CD4-positive, alpha-beta T cell treated with Interleukin-1 beta for 1 hour (primary cell): Measurements from ENCODE around the gene SLC2A4RG.

ENCODE experiments used
- DNase-seq, 2 donors: peaks; one replicate each; pipeline ENCODE4 v3.0.0-alpha.2; 2020 to 2022

Gene SLC2A4RG

GRCh38 chr20:63742381-63743024, 2.9 kb downstream of the SLC2A4RG start:
- no peak for DNase-seq

GRCh38 chr20:63743210-63743970, 3.8 kb downstream of the SLC2A4RG start:
- no peak for DNase-seq

DNA sequence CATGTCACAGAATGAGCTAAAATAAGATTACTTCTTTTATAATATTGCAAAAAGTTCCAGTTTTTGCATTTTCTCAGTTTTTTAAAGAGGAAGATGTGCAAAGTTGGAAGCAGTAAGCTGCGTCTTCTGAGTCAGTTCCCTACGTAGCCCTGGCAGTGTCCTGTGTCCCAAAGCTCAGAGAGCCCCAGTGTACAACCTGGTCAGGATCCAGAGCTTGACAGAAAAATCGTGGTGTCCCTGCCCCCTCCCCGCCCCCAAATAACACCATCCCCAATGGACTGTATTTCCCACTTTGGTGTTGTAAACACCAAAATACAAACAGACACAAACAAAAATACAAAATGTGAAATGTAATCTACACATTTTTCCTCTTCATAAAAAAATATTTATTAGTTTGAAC, 4.6 kb downstream of the SLC2A4RG start:
- no peak for DNase-seq

- no peak for DNase-seq
Observed at GRCh38 chr20:63744574-63745423, 5.2 kb downstream of the SLC2A4RG start.

- DNase-seq: no peak
Observed at GRCh38 chr20:63745424-63745805, 5.8 kb downstream of the SLC2A4RG start.

GRCh38 chr20:63745961-63746731, 6.6 kb downstream of the SLC2A4RG start:
- no peak for DNase-seq

GRCh38 chr20:63746751-63747315, 7.3 kb downstream of the SLC2A4RG start:
- DNase-seq: no peak

GRCh38 chr20:63747622-63748069, 8.1 kb downstream of the SLC2A4RG start:
- no peak for DNase-seq

DNA sequence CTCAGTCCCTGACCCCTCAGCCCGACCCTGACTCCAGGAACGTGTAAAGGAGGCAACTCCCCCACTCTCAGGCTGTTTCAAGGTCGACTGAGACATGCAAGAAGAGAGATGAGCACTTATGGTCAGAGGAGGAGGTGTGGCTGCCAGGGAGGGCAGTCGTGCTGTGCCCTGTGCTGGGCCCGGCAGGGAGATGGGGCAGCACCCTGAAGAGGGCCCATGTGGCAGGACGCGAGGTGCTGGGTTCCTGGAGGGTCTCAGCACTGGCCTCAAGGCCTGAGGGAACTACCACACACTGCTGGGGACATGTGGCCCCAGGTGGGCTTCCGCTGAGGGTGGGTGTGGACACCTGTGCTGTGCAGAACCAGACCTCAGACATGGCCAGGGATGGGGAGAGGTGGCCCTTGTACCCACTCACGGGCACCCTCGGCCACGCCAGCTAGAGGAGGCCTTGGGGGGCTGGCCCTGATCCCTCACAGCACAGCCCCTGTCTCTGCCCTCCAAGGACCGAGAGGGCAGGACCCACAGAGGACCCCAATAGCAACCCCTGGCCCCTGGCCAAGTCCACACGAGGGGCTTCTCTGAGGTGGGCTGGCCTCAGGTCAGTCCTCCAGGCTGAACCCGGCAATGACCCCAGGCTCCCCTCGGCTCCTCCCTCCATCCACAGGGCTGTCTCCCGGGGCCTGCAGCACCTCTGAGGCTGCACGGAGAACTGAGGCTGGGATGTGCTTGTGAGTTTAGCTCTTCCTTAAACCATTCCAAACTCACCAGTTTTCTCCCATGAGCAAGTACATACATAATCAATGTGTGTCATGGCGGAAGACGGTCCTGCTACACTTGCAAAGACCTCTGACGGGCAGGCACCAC, 8.7 kb downstream of the SLC2A4RG start:
- no peak for DNase-seq

DNA sequence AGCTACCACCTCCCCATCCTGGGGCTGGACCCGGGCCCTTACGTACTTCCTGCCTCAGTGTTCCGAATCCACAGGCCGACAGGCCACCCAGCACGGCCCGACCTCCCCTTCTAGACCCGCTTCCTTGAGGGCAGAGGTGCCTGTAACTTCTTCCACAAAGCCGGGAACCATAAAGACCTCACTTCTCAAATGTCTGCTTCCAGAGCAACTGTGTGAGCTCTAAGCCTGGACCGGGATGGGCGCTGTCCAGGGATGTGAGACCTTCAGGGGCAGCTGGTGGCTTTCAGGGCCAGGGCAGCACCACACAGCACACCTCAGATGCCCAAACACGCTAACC, 9.3 kb downstream of the SLC2A4RG start:
- DNase-seq: no peak

DNA sequence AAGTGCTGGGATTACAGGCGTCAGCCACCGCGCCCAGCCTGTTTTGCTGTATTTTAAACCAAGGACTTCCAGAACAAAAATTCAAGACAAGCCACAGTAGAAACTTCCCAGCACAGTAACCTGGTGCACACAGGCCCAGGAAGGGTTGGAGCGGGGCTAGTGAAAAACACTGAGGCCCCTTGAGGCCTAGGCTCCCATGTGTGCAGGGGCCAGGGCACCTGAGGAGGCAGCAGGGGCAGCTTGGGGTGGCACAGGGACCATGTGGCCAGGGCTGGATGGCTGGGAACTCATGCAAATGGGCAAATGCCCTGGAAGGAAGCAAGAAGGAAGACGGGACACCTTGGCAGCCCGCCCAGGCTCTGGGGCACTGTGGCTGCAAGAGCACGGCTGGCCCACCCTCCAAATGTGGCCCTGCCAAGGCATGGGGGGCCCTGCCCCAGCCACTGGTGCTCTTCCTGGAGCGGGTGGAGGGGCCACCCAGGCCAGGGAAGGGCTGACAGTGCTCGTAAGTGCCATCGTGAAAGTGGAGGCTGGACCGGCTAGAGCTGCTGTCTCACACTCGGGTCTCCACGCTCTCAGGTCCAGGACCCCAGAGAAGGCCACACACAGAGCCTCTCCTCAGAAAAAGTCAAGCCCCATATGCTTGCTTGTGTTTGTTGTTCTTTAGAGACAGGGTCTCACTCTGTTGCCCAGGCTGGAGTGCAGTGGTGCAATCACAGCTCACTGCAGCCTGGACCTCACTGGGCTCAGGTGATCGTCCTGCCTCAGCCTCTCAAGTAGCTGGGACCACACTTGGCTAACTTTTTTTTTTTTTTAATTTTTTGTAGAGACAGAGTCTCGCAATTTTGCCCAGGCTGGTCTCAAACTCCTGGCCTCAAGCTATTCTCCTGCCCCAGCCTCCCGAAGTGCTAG, 10.3 kb downstream of the SLC2A4RG start:
- DNase-seq: no peak

DNA sequence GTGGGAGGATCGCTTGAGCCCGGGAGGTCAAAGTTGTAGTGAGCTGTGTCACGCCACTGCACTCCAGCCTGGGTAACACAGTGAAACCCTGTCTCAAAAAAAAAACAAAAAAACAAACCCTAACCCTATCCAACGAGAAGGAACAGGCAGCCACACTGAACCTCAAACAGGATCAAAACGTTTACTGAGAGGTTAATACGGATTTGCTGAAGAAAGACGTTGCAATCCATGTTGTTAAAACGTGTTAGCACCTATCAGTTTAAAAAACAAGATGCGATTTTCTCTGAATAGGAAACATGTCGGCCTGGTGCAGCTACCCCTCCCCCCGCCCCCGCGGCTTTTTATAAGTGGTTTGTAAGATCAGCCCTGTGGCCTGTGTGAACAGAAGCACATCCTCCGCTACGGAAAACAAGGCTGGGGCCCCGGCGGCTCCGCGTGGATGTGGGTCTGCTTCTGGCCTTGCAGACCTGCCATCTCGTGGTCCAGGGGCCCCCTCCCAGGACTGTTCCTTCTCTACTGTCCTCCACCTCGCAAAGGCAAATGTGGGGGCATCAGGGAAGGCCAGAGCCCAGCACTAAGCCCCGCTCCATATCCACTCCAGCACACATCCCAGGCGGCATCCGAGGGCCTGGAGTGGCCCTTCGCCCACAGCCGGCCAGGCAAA, 11.4 kb downstream of the SLC2A4RG start:
- peak; percentile 52 to 65 for DNase-seq

DNA sequence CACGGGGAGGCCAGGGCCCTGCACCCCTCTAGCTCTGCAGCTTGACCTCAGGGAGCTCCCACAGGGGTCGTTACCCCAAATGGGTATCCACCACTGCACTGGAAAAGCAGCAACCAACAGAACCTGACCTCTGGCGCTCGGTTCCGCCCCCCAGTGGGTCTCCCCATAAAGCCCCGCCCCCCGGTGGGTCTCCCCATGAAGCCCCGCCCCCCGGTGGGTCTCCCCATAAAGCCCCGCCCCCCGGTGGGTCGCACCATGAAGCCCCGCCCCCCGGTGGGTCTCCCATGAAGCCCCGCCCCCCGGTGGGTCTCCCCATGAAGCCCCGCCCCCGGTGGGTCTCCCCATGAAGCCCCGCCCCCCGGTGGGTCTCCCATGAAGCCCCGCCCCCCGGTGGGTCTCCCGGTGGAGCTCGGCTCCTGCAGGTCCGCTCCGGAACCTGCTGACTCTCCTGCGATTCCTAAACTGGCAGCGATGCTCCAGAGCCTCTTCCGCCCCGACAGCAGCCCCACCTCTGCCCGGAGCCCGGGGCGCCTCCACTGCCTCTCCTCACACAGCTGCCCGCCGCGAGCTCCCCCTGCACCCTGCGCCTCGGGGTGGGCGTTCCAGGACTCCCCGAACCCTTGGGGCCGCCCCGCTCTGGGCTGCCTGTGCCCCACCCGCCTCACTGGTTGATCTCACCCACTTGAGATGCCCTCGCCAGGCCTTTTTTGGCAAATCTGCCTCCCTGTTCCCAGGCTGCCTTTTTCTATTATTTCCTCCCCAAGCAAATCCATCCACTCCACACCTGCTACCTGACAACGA, 12.1 kb downstream of the SLC2A4RG start:
- DNase-seq: peak in 1 of 2 donors; percentile 18

DNA sequence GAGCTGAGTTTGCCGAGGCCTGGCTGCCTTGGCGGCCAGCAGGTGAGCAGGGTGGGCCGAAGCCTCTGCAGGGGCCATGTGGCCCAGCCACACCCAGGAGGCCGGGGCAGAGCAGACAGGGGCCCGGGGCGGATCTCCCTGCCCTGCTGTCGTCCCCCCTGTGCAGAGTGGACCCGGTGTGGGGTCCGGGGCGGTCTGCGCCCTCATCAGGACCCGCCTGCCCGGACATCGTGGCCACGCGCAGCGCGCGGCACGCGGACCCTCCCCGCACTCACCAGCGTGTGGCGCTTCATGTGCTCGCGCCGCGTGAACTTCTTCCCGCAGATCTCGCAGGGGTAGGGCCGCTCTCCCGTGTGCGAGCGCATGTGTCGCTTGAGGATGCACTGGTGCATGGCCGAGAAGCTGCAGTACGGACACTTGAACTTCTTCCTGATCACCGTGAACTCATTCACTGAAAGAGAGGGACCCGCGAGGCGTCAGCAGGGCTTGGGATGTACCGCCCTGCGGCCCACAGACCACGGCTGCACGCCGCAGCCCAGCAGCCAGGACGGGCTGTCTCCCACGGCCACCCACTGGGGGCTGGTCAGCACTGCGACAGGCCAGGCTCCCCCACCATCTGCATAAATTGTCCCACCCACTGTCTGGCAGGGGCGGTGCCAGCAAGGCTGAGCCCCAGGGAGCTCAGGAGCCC, 13.0 kb downstream of the SLC2A4RG start:
- no peak for DNase-seq

- no peak for DNase-seq
Observed at GRCh38 chr20:63753381-63753780, 13.8 kb downstream of the SLC2A4RG start.

DNA sequence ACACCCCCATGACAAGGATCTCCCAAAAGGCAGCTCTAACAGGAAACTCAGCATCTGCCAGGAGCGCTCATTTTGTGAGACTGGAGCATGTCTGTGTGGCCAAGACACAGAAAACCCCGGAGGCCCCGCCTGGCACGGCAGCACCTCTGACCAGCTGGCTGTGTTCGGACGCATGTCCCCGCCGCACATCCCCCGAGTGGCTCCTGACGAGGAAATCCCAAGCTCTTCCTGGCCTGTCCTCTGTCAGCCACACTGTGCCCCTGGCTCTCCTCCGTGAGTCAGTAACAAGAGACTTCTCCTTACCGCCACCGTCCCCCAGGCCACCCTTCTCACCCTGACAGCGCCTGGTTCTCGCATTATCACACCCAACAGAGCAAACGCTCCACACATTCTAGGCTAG, 14.4 kb downstream of the SLC2A4RG start:
- DNase-seq: no peak

GRCh38 chr20:63755933-63756647, 16.5 kb downstream of the SLC2A4RG start:
- no peak for DNase-seq

DNA sequence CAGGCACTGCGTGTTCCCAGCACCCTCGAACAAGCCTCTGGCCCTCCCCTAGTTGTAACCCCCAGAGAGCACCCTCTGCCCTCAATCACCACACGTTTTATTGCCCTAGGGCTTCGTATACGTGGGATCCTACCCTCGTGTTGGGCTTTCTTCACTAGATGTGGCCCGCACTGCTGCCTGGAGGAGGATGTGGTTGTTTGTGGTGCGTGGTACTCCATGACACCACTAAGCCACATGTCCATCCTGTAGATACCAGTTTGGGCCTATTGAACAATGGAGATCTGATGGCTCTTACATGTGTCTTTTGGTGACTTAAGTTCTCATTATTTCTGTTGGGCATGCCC, 17.0 kb downstream of the SLC2A4RG start:
- DNase-seq: peak; percentile 14 to 26
